Breast epithelium (tissue), 4 donors: ENCODE measurements around the gene BBS10. TPM values are rescaled to one million over a fixed set of nuclear protein-coding genes. Genes with fewer than 3 reads are reported as not detected.
"Not testable (repeated sequence)": the region's sequence is repeated elsewhere in the genome, so short reads cannot be mapped to it uniquely, and the experiment has no call there.

Experiments
- DNase-seq, 2 donors: peaks; one replicate each; pipeline ENCODE4 v3.0.0-alpha.2; 2019; ENCODE audit warnings: low spot score in 2 of 2
- H3K27ac ChIP-seq, 2 donors: fragments of 200-600 bp; sonication (generic) in 1 of 2; one replicate each; pipeline ENCODE4 v1.5.1; 2016 to 2019; ENCODE audit warnings: mild to moderate bottlenecking in 1 of 2
- H3K27me3 ChIP-seq, 2 donors: fragments of 200-600 bp; sonication (generic) in 1 of 2; one replicate each; pipeline versions ENCODE4 v1.5.1 to v1.6.0; 2017 to 2019; ENCODE audit warnings: control low read depth in 1 of 2, mild to moderate bottlenecking in 1 of 2
- H3K36me3 ChIP-seq: fragments of 200-600 bp; one replicate; pipeline ENCODE4 v1.5.1; 2019
- H3K4me1 ChIP-seq, 2 donors: fragments of 200-600 bp; sonication (generic); one replicate each; pipeline ENCODE4 v1.5.1; 2016 to 2019; ENCODE audit warnings: control low read depth in 1 of 2
- H3K4me3 ChIP-seq, 3 donors: fragments of 200-600 bp; sonication (generic); 1 replicate in 2 of 3; 2 replicates in 1 of 3; pipeline ENCODE4 v1.5.1; 2016 to 2019; ENCODE audit warnings: mild to moderate bottlenecking in 3 of 3, moderate library complexity in 2 of 3
- H3K9me3 ChIP-seq, 2 donors: fragments of 200-600 bp; sonication (generic) in 1 of 2; one replicate each; pipeline ENCODE4 v1.5.1; 2016 to 2019; ENCODE audit warnings: control low read depth in 1 of 2
- POLR2A ChIP-seq: fragments of 450-650 bp; IDR thresholded peaks from one replicate; pipeline ENCODE4 v1.6.1; 2016; ENCODE audit warnings: antibody characterized with exemption, mild to moderate bottlenecking, moderate library complexity
- POLR2AphosphoS5 ChIP-seq, 3 donors: sonication (generic); formaldehyde crosslinking; IDR thresholded peaks; one replicate each; pipeline ENCODE4 v1.6.1; 2017; ENCODE audit warnings: antibody characterized with exemption in 3 of 3
- intact Hi-C: fragments of 100-400 bp; cut with DNase I; formaldehyde crosslinking; loops from one replicate; pipeline ENCODE4 v1.15.1; 2023; ENCODE audit warnings: low total_unique reads
- total RNA-seq, 3 donors: library from RNA; depleted of rRNA; stranded (reverse); fragments of >200 nt; gene quantifications; one replicate each; pipeline ENCODE4 v1.1.0, GENCODE V29; 2016
- TF ChIP-seq, protein P1 (sequence below), 3 donors: fragments of 450-650 bp; IDR thresholded peaks; one replicate each; pipeline ENCODE4 v1.5.1; 2016 to 2017; ENCODE audit warnings: antibody characterized with exemption in 3 of 3, mild to moderate bottlenecking in 3 of 3, moderate library complexity in 3 of 3

Gene BBS10
- total RNA-seq, 3 donors from 2014 or later, result 12.5 to 22.2 (median 15.7) TPM

- no peak overlapping the region for H3K27ac ChIP-seq
- H3K4me1 ChIP-seq, result no peaks in the 10 kb centered on the region
- H3K9me3 ChIP-seq, result no peaks in the 10 kb centered on the region
- intact Hi-C loops, result no loop called here
- TF ChIP-seq, protein P1, sequence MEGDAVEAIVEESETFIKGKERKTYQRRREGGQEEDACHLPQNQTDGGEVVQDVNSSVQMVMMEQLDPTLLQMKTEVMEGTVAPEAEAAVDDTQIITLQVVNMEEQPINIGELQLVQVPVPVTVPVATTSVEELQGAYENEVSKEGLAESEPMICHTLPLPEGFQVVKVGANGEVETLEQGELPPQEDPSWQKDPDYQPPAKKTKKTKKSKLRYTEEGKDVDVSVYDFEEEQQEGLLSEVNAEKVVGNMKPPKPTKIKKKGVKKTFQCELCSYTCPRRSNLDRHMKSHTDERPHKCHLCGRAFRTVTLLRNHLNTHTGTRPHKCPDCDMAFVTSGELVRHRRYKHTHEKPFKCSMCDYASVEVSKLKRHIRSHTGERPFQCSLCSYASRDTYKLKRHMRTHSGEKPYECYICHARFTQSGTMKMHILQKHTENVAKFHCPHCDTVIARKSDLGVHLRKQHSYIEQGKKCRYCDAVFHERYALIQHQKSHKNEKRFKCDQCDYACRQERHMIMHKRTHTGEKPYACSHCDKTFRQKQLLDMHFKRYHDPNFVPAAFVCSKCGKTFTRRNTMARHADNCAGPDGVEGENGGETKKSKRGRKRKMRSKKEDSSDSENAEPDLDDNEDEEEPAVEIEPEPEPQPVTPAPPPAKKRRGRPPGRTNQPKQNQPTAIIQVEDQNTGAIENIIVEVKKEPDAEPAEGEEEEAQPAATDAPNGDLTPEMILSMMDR (IDR thresholded peaks at IDR 0.05), result no peak
- no peak for TF ChIP-seq POLR2AphosphoS5 (IDR thresholded peaks at IDR 0.05)
- TF ChIP-seq POLR2A, result no peak
- no peak overlapping the region for H3K4me3 ChIP-seq
- DNase-seq, result no peak
- no peaks in the 10 kb centered on the region for H3K27me3 ChIP-seq
- H3K36me3 ChIP-seq, result no peaks in the 10 kb centered on the region
Measured at GRCh38 chr12:76379261-76379660, 31.0 kb upstream of the BBS10 start.

- H3K27ac ChIP-seq, intact Hi-C loops, H3K27me3 ChIP-seq, H3K9me3 ChIP-seq, H3K36me3 ChIP-seq, DNase-seq, H3K4me3 ChIP-seq, H3K4me1 ChIP-seq: not testable (repeated sequence)
Measured at GRCh38 chr12:76376876-76377275, 28.7 kb upstream of the BBS10 start.

- H3K9me3 ChIP-seq, result no peaks in the 10 kb centered on the region
- no peaks in the 10 kb centered on the region for H3K36me3 ChIP-seq
- TF ChIP-seq, protein P1 (IDR thresholded peaks at IDR 0.05), result no peak
- TF ChIP-seq POLR2AphosphoS5 (IDR thresholded peaks at IDR 0.05) (no peak), POLR2A (no peak)
- no peak for DNase-seq
- H3K27me3 ChIP-seq, result no peaks in the 10 kb centered on the region
- no peaks in the 10 kb centered on the region for H3K4me1 ChIP-seq
- H3K27ac ChIP-seq, result no peak overlapping the region
- intact Hi-C loops, result no loop called here
- no peak overlapping the region for H3K4me3 ChIP-seq
Measured at GRCh38 chr12:76375939-76376338, 27.7 kb upstream of the BBS10 start.

GRCh38 chr12:76375470-76375869, 27.3 kb upstream of the BBS10 start:
- no peaks in the 10 kb centered on the region for H3K4me1 ChIP-seq
- H3K36me3 ChIP-seq, result no peaks in the 10 kb centered on the region
- DNase-seq, result no peak
- H3K4me3 ChIP-seq, result no peak overlapping the region
- no peak overlapping the region for H3K27ac ChIP-seq
- intact Hi-C loops, result no loop called here
- TF ChIP-seq POLR2AphosphoS5 (IDR thresholded peaks at IDR 0.05) (no peak), POLR2A (no peak)
- TF ChIP-seq, protein P1 (IDR thresholded peaks at IDR 0.05), result no peak
- H3K9me3 ChIP-seq, result no peaks in the 10 kb centered on the region
- H3K27me3 ChIP-seq, result no peaks in the 10 kb centered on the region

DNA sequence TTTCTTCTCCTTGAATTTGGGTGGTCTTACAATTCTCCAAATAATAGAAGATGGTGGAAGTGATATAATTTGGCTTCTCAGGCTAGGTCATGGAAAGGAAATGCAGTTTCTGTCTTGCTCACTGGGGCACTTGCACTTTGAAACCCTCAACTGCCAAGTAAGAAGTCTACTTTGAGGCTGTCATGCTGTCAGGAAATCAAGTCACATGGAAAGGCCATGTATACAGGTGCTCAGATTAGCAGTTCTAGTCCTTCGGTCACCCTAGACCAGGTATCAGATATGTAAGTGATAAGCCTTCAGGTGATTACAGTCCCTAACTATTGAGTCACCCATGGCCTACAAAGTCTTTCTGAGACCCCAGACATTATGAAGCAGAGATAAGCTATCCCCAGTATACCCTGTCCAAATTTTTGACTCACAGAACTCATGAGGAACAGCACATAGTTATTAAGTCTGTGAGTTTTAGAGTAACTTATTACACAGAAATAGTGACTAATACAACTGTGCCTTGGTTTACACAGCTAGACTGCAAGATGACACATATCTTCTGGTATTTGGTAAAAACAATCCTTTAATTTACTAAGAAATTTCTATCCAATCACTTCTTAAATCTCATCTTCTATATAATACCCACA, 26.3 kb upstream of the BBS10 start:
- Histone ChIP-seq H3K27me3 (no peaks in the 10 kb centered on the region), H3K9me3 (no peaks in the 10 kb centered on the region), H3K27ac (no peak overlapping the region), H3K4me1 (no peaks in the 10 kb centered on the region), H3K4me3 (no peak overlapping the region), H3K36me3 (no peaks in the 10 kb centered on the region)
- DNase-seq, result no peak
- intact Hi-C loops, result no loop called here
- TF ChIP-seq POLR2AphosphoS5 (IDR thresholded peaks at IDR 0.05) (no peak), POLR2A (no peak)
- TF ChIP-seq, protein P1 (IDR thresholded peaks at IDR 0.05), result no peak

DNA sequence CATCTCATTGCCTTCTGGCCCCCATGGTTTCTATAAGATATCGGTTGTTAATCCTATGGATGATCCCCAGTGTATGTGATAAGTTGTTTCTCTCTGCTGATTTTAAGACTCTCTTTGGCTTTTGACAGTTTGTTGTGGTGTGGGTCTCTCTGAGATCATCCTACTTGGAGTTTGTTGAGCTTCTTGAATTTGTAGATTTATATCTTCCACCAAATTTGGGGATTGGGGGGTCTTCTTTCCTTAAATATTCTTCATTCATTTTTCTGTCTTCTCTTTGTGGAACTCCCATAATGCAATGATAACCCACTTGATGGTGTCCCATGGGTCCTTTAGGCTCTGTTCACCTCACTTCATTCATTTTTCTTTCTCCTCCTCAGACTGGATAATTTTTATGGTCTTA, 20.0 kb upstream of the BBS10 start:
- intact Hi-C loops, result no loop called here
- no peak overlapping the region for H3K4me3 ChIP-seq
- no peaks in the 10 kb centered on the region for H3K4me1 ChIP-seq
- H3K36me3 ChIP-seq, result no peaks in the 10 kb centered on the region
- H3K9me3 ChIP-seq, result no peaks in the 10 kb centered on the region
- H3K27ac ChIP-seq, result no peak overlapping the region
- DNase-seq, result no peak
- TF ChIP-seq, protein P1 (IDR thresholded peaks at IDR 0.05), result no peak
- TF ChIP-seq POLR2AphosphoS5 (IDR thresholded peaks at IDR 0.05), result no peak
- H3K27me3 ChIP-seq, result no peaks in the 10 kb centered on the region
